ENCODE data around the gene LRP1.

The LRP1 gene

DNA sequence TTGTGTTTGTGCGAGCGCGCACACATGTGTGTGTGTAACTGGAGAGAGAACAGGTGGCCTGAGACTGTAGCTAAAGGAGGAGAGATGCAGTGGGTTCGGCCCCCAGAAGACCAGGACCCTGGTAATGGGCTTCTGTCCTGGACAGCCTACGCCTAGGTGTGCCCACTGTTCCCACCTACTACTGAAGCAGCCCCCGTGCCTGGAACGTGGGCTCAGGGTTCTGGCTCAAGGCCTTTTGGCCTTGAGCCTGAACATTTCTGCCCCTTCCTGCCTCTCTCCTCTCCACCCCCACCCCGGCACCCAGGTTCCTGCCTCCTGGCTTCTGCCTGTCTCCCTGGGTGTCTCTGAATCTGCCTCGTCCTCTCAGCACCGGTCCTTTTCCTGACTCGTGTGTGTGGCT lies 86.8 kb downstream of the LRP1 start:
- no peak for DNase-seq

DNA sequence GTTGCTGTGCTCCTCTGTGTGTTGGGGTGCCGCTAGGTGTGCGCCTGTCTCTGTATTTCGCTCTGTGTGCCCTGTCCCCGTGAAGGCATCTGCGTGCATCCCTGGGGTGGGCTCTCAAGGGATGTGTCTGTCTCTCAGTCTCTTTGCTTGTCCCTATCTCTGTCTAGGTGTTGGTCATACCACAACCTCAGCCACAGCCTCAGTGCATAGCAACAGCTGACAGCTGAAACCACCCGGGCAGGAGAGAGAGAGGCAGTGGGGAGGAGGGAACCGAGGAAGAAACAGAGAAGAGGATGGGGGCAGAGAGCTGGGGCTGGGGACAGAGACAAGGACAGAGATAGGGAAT lies 87.4 kb downstream of the LRP1 start:
- DNase-seq: no peak

DNA sequence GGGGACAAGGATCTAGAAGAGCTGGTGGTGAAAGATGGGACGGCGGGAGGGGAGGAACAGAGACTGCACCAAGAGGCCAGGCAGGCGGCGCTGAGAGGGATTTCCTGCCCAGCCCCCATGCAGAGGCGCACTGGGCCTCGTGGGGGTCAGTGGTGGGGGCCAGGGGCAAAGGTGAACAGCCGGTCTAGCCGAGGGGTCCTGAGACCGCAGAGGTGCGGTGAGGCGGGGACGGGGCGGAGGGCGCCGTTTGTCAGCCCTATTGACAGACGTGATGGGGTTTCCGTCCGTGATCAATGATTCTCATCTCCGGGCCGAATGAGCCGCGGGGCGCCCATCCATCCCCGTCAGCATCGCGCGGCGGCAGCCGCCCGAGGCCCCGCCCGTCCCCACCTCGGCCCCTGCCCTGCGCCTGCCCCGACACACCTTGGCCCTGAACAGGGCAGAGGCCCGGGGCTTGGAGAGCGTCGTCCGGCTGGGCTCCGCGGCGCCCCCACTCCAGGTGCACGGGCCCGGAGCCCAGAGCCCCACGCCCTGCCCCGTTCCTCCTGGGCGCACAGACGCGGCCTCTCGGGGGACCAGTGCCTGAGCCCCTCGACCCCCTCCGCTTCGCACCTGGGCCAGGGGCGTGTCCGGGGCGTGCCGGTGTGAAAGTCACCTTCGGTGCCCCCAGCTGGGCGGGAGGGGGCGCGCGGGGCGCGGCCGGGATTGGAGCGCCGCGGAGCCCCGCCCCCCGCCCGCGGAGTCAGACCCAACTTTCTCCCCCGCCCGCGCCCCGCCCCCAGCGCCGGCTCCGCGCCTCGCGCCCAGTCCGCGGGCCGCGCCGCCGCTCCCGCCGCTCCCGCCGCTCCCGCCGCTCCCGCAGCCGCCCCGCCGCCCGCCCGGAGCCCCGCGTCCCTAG lies 88.0 kb downstream of the LRP1 start, which contains the start of gene NXPH4:
Gene NXPH4, plus strand, starts transcription at position 781 of the 898 bp plus-strand sequence. CDS start 176 bp downstream, outside the sequence.
- no peak for DNase-seq

DNA sequence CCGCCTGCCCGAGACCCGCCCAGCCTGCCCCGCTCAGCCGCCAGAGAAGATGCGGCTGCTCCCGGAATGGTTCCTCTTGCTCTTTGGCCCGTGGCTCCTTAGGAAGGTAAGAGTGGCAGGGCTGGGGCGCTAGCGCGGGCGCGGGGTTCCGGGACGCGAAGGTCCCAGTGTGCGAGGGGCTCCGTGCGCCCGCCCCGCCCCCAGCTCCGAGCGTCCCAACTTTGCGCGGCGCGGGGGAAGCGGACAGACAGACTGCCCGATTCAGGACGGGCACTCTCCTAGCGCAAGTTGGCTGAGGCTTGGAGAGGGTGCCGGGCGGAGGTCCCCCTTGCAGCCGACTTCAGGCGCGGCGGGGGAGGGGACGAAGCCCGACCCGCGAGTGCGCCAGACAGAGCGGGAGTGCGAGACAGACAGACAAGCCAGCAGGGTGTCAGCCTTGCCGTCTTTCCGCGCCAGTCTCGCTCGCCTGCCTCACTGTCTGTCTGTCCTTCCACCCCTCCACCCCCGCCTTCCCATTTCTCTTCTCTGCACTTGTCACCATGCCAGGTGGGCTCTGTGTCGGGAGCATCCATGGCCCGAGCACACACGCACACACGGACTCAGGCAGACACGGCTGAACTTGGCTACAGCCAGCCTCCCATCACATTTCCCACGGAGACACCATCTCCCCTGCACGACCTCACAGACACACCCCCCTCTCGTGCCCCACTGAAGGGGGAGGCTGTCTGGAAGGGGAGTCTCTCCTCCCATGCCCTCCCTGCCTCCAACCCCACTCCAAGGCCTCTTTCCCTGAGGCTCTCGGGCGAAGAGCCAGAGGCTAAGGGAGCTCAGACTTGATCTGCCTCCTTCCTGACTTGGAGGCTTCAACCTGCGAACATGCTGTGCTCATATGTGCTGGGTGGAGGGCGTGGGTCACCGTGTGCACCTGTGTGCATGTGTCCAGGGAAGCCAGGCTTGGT lies 88.9 kb downstream of the LRP1 start:
- DNase-seq: peak; percentile 7

DNA sequence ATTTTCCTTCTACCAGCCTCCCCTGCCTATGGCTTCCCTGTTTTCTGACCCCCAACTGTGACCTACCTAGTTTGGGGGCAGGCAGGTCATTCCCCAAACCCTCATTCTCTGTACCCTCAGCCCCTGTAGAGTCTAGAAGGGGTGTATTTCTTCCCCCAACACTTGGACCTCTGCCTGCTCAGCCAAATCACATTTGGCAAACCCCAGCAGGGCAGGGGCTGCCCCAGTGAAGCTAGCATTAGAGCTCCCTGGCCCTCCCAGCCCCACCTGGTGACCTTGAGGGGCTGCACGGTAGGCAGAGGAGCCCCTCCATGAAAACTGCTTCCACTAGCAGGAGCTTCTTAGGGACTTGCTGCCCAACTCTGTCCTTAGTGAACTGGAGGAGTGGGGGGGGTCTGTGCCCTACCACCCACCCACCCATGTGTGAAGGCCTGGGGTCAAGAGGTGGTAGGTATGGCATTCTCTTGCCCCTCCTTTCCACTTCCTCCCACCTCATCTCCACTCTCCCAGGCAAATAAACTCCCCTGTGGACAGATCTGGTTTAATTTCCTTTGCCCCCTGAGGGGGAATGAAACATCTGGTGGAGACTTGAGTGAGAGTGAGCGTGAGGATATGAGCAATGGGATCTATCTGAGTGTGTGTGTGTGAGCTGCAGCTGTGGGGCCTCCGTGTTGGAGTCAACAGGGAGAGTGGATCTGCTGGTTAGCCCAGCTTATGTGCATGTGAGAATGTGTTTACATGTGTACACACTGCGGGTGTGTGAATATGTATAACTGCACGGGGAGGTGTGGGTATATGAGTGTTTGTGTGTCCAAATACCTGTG lies 90.0 kb downstream of the LRP1 start:
- no peak for DNase-seq

DNA sequence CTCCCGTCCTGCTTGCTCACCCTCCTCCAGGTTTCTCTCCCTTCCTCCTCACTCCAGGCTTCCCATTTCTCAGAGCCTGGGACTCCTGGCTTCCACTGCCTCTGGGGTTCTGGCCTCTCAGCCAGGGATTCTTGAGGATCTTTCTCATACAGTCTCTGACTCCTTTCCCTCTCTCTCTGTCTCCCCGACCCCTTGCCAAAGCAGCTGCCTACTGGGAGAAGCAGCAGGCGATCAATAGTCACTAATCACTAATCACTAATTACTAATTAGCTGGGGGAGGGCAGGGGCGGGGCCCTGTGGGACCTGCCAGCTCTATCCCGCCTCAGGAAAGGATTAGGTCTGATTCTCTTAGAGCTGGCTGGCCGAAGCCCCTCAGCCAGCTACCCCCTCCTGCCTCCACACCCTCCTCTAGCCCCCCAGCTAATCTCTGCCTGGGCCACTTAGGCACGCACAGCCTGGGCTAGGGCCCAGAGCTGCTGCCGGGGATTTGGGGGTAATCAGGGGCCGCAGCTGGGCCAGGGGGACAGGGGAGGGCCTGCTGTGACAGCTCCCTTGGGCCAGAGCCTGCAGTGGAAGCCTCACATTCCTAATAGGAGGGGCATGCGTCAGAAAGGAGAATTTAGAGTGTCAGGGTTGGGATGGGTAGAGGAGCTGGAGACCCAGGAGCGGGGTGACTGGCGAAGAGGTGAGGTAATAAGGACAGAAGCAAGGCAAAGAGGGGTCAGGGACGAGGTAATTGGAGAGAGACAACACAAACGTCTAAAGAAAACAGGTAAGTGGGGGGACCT lies 91.1 kb downstream of the LRP1 start:
- no peak for DNase-seq

DNA sequence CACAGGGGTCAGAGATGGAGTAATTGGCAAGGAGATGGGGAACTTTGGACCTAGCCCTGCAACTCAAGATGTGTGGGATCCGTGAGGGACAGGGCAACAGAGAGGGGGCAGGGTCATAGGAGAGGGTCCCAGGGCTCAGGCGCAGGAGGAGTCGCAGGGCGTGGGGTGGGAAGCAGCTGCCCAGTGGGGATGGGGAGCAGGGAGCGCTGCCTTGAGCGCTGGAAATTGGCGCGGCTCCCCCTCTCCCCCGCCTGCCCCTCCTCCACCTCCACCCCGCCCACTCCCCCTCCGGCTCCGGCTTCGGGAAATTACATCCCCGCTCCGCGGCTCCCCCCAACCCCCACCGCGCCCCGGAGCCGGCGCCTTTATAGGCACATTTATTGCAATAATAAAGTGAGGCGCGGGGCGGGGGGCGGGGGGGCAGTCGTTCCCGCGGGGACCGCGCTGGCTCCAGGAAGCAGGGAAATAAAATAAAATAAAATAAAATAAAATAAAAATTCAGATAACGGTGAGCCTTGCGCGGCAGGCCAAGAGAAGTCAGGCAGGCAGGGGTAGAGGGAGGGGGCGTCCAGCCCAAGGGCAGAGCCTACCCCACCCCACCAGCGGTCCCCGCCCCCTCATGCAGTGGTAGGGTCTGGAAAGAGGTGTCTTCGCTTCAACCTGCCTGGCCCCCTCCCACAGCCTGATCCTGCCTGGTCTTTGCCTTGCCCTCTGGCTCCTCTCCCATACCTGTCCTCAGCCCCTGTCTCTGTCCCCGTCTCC lies 91.9 kb downstream of the LRP1 start:
- no peak for DNase-seq

DNA sequence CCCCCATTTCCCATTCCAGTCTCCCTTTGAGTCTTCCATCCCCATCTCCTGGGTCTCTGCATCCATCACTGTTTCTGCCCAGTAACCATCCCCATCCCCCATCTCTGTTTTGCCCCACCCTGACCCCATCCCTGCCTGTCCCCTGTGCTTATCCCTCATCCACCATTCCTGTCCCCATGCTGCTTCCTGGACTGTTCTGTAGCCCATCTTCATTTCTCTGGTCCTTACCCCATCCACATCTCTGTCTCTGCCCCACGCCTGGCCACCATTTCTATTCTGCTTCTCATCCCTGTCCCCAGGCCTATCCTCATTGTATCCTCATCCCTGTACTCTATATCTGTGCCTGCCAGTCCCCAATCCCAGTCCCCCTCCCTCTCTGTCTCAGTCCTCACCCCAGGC lies 92.5 kb downstream of the LRP1 start:
- DNase-seq: no peak

DNA sequence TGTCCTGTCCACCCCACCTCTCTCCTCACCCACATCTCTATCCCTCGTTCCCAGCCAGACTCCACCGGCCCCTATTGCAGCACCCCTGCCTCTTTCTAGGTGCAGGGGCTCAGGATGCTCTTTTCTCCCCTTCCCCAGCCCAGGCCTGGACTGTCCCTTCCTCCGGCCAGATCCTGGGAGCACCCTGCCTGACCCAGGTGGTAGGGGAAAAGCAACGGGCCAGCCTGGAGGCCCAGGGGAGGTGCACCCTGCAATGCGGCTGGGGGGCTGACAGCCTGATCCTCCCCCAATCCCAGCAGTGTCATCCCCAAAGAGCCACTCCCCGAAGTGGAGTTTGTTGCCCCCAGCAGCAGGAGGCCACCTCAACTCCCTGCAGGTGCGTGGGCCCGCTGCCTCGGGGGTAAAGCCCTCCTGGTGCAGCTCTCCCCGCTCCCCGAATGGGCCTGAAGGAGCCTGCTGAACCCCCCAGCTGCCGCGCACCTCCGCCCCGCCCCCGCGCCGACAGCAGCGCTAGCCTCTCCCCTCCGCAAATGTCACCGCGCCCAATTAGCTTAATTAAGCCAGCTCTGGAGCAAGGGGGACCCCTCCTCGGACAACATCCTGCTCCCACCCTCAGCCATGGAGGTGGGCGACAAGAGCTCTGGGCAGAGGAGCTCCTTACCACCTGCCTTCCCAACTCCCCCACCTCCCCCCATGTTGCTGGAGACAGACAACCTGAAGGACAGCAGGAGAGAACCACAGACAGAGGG lies 93.1 kb downstream of the LRP1 start:
- DNase-seq: no peak

DNA sequence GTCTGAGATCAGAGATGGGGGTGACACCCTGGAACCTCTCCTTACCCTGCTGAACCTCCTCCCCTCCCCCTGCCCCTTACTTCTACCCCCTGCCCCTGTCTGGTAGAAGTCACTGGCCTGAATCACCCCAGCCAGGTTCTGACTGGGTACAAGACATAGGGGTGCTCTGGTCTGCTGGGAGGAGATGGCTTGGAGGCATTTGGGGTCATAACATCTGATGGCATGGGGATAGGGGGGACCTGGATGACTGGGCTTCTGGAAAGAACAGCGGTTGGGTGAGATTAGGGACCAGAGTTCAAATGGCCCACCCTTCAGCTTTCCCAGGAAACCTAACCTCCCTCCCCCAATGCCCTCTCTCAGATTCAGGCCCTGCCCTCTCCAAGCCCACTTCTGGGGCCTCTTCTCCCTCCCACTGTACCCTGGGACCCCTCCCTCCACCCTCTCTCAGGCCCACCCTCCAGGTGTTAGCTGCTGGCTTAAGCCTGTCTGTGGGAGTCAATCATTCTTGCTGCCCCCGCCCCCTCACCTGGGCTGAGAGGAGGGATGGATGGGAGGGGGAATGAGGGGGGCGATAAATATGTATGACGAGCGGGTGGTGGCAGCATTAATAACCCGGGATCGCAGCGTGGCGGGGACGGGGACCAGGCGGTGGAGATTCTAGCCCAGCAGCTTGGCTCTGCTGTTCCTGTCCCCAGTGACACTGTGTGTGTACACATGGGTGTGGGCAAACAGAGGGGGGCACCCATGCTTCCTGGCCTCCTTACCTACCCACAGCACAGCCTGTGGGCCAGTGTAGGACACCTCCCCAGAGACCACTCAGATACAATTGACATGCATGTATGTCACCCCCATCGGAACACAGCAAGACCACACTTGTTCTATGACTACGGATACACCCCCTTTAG lies 94.3 kb downstream of the LRP1 start:
- no peak for DNase-seq

DNA sequence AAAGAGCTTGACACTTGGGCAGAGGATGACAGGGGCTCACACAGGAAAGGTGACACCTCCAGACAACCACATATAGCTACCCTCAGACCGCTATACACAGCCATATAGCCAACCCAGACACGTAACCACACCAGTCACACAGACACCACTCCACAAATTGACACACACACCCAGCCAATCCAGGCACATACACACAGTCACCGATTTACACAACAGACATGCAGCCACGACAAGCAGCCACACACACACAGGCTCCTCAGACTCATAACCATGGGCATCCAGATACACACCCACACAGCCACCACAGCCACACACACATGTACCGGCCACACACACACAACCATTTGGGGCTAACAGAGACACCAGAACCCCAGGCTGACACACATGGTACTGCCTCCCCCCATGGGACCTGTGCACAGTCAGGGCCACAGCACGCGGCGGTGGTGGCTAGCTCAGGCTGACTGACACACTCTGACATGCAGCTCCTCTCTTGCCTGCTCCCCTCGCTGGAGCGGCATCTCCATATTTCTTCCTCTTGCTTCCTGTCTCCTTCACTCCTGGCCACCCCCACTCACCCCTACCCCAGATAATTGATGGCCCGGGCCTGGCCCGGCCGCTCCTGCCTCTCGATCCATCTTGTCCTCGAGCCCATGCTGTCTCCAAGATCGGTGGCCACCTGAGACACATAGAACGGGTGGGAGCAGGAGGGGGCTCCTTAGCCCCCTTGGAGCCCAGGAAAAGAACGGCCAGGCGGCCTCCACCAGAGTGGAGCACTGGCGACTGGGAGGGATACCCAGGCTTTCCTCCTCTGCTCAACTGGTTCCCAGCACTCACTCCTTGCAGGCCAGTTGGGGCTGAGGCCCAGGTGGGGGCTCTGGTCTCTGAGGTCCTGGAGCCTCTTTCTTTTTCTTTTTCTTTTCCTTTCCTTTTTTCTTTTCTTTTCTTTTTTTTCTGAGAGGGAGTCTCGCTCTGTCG lies 95.2 kb downstream of the LRP1 start:
- DNase-seq: no peak

DNA sequence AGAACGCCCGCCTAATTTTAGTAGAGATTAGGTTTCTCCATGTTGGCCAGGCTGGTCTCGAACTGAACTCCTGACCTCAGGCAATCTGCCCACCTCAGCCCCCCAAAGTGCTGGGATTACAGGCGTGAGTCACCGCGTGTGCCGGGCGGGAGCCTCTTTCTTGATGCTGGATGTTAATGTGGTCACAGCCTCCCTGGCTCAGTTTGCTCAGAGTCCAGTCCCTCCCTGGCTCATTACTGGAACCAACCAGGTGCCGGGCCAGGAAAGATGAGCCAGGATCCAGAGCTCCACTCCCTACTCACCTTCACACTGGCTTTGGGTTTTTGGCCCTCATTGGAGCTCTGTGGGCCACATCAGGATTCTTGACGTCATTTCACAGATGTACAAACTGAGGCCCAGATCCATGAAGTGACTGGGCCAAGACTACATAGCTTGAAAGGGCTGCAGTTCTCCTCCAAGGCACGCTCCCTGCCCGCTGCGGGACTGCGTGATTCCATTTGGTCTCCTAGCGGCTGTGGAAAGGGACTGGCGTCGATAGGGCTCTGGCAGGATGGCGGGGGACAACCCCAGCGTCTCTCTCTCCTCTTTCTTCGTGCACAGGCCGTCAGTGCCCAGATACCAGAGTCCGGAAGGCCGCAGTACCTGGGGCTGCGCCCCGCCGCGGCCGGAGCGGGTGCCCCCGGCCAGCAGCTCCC lies 96.1 kb downstream of the LRP1 start:
- no peak for DNase-seq

DNA sequence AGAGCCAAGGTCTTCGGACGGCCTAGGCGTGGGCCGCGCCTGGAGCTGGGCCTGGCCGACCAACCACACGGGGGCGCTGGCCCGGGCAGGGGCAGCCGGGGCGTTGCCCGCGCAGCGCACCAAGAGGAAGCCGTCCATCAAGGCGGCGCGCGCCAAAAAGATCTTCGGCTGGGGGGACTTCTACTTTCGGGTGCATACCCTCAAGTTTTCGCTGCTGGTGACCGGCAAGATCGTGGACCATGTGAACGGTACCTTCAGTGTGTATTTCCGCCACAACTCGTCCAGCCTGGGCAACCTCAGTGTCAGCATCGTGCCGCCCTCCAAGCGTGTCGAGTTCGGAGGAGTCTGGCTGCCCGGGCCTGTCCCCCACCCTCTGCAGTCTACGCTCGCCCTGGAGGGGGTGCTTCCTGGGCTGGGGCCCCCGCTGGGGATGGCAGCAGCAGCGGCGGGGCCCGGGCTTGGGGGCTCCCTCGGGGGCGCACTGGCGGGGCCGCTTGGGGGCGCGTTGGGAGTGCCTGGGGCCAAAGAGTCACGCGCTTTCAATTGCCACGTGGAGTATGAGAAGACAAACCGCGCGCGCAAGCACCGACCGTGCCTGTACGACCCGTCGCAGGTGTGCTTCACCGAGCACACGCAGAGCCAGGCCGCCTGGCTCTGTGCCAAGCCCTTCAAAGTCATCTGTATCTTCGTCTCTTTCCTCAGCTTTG lies 96.8 kb downstream of the LRP1 start:
- peak; percentile 18 for DNase-seq

DNA sequence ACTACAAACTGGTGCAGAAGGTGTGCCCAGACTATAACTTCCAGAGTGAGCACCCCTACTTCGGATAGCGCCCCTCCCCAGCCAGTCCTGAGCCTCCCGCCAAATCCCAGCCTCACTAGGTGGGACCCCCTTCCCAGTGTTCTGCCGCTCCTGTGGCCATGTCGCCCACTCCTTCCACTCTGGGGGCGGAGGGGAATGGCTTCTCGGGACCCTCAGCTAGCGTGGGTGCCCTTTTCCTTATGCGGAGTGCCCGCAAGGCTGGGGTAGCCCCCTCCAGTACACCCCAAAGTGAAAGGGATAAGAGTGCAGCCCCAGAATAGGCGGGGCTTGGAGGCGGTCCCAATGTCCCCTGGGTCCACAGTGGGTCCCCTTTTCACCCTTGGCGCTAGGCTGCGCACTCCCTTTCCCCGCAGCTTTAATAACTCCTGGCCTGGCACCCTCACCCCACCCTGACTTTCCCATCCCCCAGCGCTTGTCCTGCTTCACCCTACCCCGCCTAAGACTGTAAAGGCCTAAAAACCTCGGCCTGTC lies 97.5 kb downstream of the LRP1 start:
- DNase-seq: no peak

DNA sequence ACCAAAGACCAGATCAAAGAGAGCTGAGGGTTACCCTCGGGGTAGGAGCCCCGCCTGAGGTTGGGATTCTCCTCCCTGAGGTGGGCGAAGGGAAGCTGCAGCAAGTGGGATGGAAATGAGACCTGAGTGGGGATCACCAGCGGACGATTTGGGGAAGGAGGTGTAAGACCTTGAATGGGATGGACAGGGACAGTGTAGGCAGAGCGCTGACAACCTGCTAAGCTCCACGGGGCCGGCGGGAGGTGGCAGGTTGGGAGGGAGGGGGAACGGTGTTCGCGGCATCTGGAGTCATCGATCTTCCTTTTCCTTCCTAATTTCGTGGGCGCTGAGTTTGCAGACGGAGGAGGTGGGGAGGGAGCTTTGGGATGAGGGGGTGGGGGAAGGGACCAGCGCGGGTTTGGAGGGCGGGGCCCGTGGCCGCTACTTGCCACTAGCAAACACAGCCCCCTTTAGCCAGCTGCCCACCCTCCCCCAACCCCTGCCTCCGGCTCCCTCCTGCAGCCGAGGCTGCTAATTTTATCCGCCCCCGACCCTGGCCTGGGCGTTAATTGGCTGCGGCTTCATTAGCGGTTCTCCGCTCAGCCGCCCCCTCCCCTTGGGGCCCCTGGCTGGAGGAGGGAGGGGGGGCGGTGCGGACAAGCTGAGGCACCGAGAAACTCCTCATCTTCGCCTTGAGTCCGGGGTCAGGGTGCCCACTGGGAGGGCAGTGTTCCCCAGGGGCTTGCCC lies 98.5 kb downstream of the LRP1 start:
- DNase-seq: no peak

Data from DMS79 treated with DMSO at 0.1 percent for 48 hours (cell line).